ENCODE results near the gene COL4A3. TPM values are rescaled to one million over a fixed set of nuclear protein-coding genes. Genes with fewer than 3 reads are reported as not detected.

Gene COL4A3
- total RNA-seq, 1 experiment from 2014 or later: 17.6 TPM

DNA sequence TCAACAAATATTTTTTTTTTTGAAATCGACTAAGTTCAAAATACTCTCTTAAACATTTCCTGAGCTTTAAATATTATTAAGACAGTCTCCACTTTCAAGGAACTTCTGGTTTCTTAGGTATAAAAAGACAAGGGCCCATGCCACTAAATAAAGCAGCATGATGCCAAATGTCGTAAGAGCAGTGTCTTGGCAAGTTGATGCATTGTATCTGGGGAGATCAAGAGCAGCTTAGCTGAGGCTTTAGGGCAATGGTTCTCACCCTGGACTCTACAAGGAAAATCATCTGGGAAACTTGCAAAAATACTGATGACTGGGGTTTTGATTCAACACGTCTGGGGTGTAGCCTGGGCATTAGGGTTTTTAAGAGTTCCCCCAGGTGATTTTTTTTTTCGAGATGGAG lies 41.3 kb downstream of the COL4A3 start:
- intact Hi-C loops (cut with micrococcal nuclease; ENCODE audit: unreplicated experiment): no loop called here
- Mint-ChIP-seq H3K27me3 (ENCODE audit: unreplicated experiment) (no peaks in the 10 kb centered on the region), H3K4me1 (ENCODE audit: low read depth, unreplicated experiment) (peaks cover 8% of the 10 kb centered on the region), H3K4me3 (ENCODE audit: low read depth, unreplicated experiment) (no peak overlapping the region), H3K27ac (ENCODE audit: unreplicated experiment) (no peak overlapping the region), H3K9me3 (ENCODE audit: low read depth, unreplicated experiment) (no peaks in the 10 kb centered on the region), H3K36me3 (ENCODE audit: insufficient read depth, unreplicated experiment) (no peaks in the 10 kb centered on the region)
- no TSS peak for BruUV-seq (replicated peaks)
- CTCF ChIA-PET: no interaction called here
- no peak for DNase-seq
- TF ChIP-seq, protein P1, sequence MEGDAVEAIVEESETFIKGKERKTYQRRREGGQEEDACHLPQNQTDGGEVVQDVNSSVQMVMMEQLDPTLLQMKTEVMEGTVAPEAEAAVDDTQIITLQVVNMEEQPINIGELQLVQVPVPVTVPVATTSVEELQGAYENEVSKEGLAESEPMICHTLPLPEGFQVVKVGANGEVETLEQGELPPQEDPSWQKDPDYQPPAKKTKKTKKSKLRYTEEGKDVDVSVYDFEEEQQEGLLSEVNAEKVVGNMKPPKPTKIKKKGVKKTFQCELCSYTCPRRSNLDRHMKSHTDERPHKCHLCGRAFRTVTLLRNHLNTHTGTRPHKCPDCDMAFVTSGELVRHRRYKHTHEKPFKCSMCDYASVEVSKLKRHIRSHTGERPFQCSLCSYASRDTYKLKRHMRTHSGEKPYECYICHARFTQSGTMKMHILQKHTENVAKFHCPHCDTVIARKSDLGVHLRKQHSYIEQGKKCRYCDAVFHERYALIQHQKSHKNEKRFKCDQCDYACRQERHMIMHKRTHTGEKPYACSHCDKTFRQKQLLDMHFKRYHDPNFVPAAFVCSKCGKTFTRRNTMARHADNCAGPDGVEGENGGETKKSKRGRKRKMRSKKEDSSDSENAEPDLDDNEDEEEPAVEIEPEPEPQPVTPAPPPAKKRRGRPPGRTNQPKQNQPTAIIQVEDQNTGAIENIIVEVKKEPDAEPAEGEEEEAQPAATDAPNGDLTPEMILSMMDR (IDR thresholded peaks at IDR 0.05; ENCODE audit: unreplicated experiment): no peak

DNA sequence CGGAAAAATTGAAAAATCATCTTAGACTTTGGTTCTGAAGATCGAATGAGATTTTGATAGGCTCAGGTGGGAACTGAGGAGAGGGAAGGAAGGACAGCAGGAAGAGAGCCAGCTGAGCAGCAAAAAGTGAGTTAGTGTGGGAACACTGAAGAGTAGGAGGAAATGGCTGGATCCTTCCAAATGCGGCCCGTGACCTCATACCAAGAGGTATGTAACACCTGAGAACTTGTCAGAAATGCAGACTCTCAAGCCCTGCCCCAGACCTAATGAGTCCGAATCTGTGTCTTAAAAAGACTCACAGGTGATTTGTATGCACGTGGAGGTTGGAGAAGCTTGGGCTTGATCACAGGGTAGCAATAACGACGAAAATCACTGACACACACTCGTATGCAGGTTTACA lies 42.0 kb downstream of the COL4A3 start:
- no peak for DNase-seq
- no TSS peak for BruUV-seq (replicated peaks)
- CTCF ChIA-PET: no interaction called here
- Mint-ChIP-seq H3K27ac (ENCODE audit: unreplicated experiment) (no peak overlapping the region), H3K36me3 (ENCODE audit: insufficient read depth, unreplicated experiment) (no peaks in the 10 kb centered on the region), H3K9me3 (ENCODE audit: low read depth, unreplicated experiment) (no peaks in the 10 kb centered on the region), H3K27me3 (ENCODE audit: unreplicated experiment) (no peaks in the 10 kb centered on the region), H3K4me3 (ENCODE audit: low read depth, unreplicated experiment) (no peak overlapping the region), H3K4me1 (ENCODE audit: low read depth, unreplicated experiment) (peaks cover 8% of the 10 kb centered on the region)
- intact Hi-C loops (cut with micrococcal nuclease; ENCODE audit: unreplicated experiment): no loop called here
- TF ChIP-seq, protein P1 (IDR thresholded peaks at IDR 0.05; ENCODE audit: unreplicated experiment): no peak

DNA sequence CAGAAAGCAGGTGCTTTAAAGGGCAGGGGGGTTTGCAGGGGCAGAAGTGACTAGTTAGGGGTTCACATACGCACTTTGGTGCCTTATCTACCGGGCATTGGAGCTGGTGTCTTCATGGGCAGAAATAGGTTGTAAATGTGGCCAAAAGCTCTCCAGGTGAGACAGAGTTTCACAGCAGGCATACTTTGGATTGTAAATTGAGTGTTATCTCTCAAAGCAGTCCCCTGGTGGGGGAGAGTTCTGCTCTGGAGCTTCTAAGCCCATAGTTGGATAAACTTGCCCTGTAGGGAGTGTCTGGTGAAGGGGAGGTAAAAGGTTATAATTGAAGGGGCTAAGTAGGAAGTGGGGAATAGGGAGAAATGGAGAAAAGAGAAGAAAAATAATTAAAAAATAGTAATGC lies 43.1 kb downstream of the COL4A3 start:
- Mint-ChIP-seq H3K4me1 (ENCODE audit: low read depth, unreplicated experiment) (peaks cover 8% of the 10 kb centered on the region), H3K9me3 (ENCODE audit: low read depth, unreplicated experiment) (no peaks in the 10 kb centered on the region), H3K27ac (ENCODE audit: unreplicated experiment) (no peak overlapping the region), H3K4me3 (ENCODE audit: low read depth, unreplicated experiment) (no peak overlapping the region), H3K27me3 (ENCODE audit: unreplicated experiment) (no peaks in the 10 kb centered on the region), H3K36me3 (ENCODE audit: insufficient read depth, unreplicated experiment) (no peaks in the 10 kb centered on the region)
- TF ChIP-seq, protein P1 (IDR thresholded peaks at IDR 0.05; ENCODE audit: unreplicated experiment): no peak
- BruUV-seq (replicated peaks): no TSS peak
- no peak for DNase-seq
- CTCF ChIA-PET: no interaction called here
- intact Hi-C loops (cut with micrococcal nuclease; ENCODE audit: unreplicated experiment): no loop called here

DNA sequence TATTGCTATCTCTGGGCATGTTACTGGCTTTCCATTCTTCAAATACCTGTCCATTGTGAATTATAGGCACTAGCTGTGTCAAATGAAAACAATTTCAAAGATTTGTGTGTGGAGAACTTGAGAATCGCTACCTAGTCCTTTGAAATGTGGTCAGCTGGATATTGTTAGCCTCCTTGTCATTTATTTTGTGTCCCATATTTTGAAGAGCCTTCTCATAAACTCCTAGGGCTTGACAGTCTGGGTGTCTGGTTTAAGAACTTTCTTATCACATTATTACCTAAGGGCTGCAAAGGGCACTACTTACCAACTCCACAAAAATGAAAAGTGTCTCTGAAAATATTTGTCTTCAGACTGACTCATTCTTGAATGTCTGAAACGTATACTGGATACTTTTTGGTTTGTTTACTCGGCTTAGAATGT lies 50.2 kb downstream of the COL4A3 start:
- CTCF ChIA-PET: no interaction called here
- peaks cover 8% of the 10 kb centered on the region for H3K4me1 Mint-ChIP-seq (ENCODE audit: low read depth, unreplicated experiment)
- no peak for DNase-seq
- no peaks in the 10 kb centered on the region for H3K9me3 Mint-ChIP-seq (ENCODE audit: low read depth, unreplicated experiment)
- no peak overlapping the region for H3K27ac Mint-ChIP-seq (ENCODE audit: unreplicated experiment)
- TF ChIP-seq, protein P1 (IDR thresholded peaks at IDR 0.05; ENCODE audit: unreplicated experiment): no peak
- BruUV-seq (replicated peaks): no TSS peak
- intact Hi-C loops (cut with micrococcal nuclease; ENCODE audit: unreplicated experiment): no loop called here
- H3K27me3 Mint-ChIP-seq (ENCODE audit: unreplicated experiment): no peaks in the 10 kb centered on the region
- H3K4me3 Mint-ChIP-seq (ENCODE audit: low read depth, unreplicated experiment): no peak overlapping the region
- no peaks in the 10 kb centered on the region for H3K36me3 Mint-ChIP-seq (ENCODE audit: insufficient read depth, unreplicated experiment)
